Prostate gland (tissue), 2 donors: ENCODE results near the gene LIME1. TPM values are rescaled to one million over a fixed set of nuclear protein-coding genes. Genes with fewer than 3 reads are reported as not detected.

Experiments
- DNase-seq: peaks from one replicate; pipeline ENCODE4 v3.0.0-alpha.2; 2019; ENCODE audit warnings: low spot score
- H3K27ac ChIP-seq, 2 donors: fragments of 200-600 bp; sonication (generic); 2 replicates each; pipeline ENCODE4 v1.5.1; 2017 to 2019
- H3K27me3 ChIP-seq: fragments of 200-600 bp; sonication (generic); replicated peaks from 2 replicates; pipeline ENCODE4 v1.5.1; 2019; ENCODE audit not compliant: insufficient read depth
- H3K36me3 ChIP-seq, 2 donors: fragments of 200-600 bp; sonication (generic); 1 replicate in 1 of 2; 2 replicates in 1 of 2; pipeline versions ENCODE4 v1.5.1 to v1.8.1; 2017 to 2019
- H3K4me1 ChIP-seq: fragments of 200-600 bp; sonication (generic); replicated peaks from 2 replicates; pipeline ENCODE4 v1.5.1; 2019
- H3K4me3 ChIP-seq, 2 donors: fragments of 200-600 bp; sonication (generic); 2 replicates each; pipeline ENCODE4 v1.5.1; 2017 to 2019
- H3K9me3 ChIP-seq: fragments of 200-600 bp; sonication (generic); 2 replicates; pipeline ENCODE4 v1.5.1; 2017
- CTCF ChIP-seq, 4 experiments: fragments of 200-600 bp in 2 of 4; fragments of 450-650 bp in 2 of 4; sonication (generic) in 2 of 4; IDR thresholded peaks; 1 replicate in 3 of 4; 2 replicates in 1 of 4; pipeline ENCODE4 v1.5.1; 2016 to 2019; ENCODE audit warnings: antibody characterized with exemption in 4 of 4, mild to moderate bottlenecking in 2 of 4, moderate library complexity in 2 of 4
- POLR2A ChIP-seq: fragments of 450-650 bp; IDR thresholded peaks from one replicate; pipeline ENCODE4 v1.6.1; 2016; ENCODE audit warnings: antibody characterized with exemption, mild to moderate bottlenecking
- POLR2AphosphoS5 ChIP-seq: sonication (generic); formaldehyde crosslinking; IDR thresholded peaks from one replicate; pipeline ENCODE4 v1.6.1; 2017; ENCODE audit warnings: antibody characterized with exemption
- WGBS: methylation state at CpG from one replicate; pipeline ENCODE4 v1.1.5; 2018; 5-methylcytosine and 5-hydroxymethylcytosine counted together
- intact Hi-C: fragments of 100-400 bp; cut with DNase I; formaldehyde crosslinking; loops from one replicate; pipeline ENCODE4 v1.14.2; 2022
- total RNA-seq, 2 donors: library from RNA; depleted of rRNA; stranded (reverse); fragments of >200 nt; gene quantifications; one replicate each; pipeline ENCODE4 v1.1.0, GENCODE V29; 2016

LIME1 gene
- total RNA-seq, 2 donors from 2014 or later = 35.0 to 44.4 TPM

- H3K27ac ChIP-seq = no peak overlapping the region
- intact Hi-C loops = no loop called here
- WGBS = 88% methylated on average over 9 of the region's 10 CpGs
- TF ChIP-seq POLR2A (no peak), CTCF (IDR thresholded peaks at IDR 0.05) (no peak), POLR2AphosphoS5 (no peak)
- H3K27me3 ChIP-seq = no peaks in the 10 kb centered on the region
- H3K4me1 ChIP-seq = peaks cover 7% of the 10 kb centered on the region
- no peak for DNase-seq
- no peak overlapping the region for H3K4me3 ChIP-seq
- H3K36me3 ChIP-seq = no peaks in the 10 kb centered on the region
- H3K9me3 ChIP-seq = no peaks in the 10 kb centered on the region
Observed at GRCh38 chr20:63693083-63693732, 43.3 kb upstream of the LIME1 start.

- Histone ChIP-seq H3K9me3 (no peaks in the 10 kb centered on the region), H3K4me1 (peaks cover 7% of the 10 kb centered on the region), H3K27ac (no peak overlapping the region), H3K36me3 (no peaks in the 10 kb centered on the region), H3K4me3 (no peak overlapping the region), H3K27me3 (no peaks in the 10 kb centered on the region)
- TF ChIP-seq POLR2A (no peak), CTCF (IDR thresholded peaks at IDR 0.05) (no peak), POLR2AphosphoS5 (no peak)
- intact Hi-C loops = no loop called here
- 92% methylated on average over 20 of the region's 21 CpGs for WGBS
- DNase-seq = no peak
Observed at GRCh38 chr20:63693733-63694583, 42.5 kb upstream of the LIME1 start.

GRCh38 chr20:63694584-63695423 is 41.7 kb upstream of the LIME1 start:
- TF ChIP-seq CTCF (IDR thresholded peaks at IDR 0.05) = no peak
- no peak for TF ChIP-seq POLR2AphosphoS5
- no peak for TF ChIP-seq POLR2A
- 49% methylated on average over 32 of the region's 37 CpGs for WGBS
- H3K4me3 ChIP-seq = no peak overlapping the region
- DNase-seq = no peak
- intact Hi-C loops = no loop called here
- peaks cover 7% of the 10 kb centered on the region for H3K4me1 ChIP-seq
- no peaks in the 10 kb centered on the region for H3K27me3 ChIP-seq
- no peak overlapping the region for H3K27ac ChIP-seq
- no peaks in the 10 kb centered on the region for H3K9me3 ChIP-seq
- no peaks in the 10 kb centered on the region for H3K36me3 ChIP-seq

GRCh38 chr20:63695424-63696305 is 40.8 kb upstream of the LIME1 start:
- TF ChIP-seq CTCF (IDR thresholded peaks at IDR 0.05) = no peak
- TF ChIP-seq POLR2AphosphoS5 = no peak
- TF ChIP-seq POLR2A = no peak
- 43% methylated on average over 25 of the region's 25 CpGs for WGBS
- Histone ChIP-seq H3K27me3 (no peaks in the 10 kb centered on the region), H3K36me3 (no peaks in the 10 kb centered on the region), H3K9me3 (no peaks in the 10 kb centered on the region), H3K27ac (no peak overlapping the region), H3K4me1 (peaks cover 7% of the 10 kb centered on the region), H3K4me3 (no peak overlapping the region)
- intact Hi-C loops = no loop called here
- DNase-seq = no peak
